Epithelial cell of esophagus (primary cell): ENCODE measurements around the gene LRRC4B.

Experiments
- DNase-seq: peaks from one replicate; pipeline ENCODE4 v3.0.0; 2010; ENCODE audit warnings: low read depth
- H3K4me3 ChIP-seq: 2 replicates; pipeline ENCODE4 v1.5.1; 2011; ENCODE audit warnings: mild to moderate bottlenecking, low read length, control low read depth
- CTCF ChIP-seq: IDR thresholded peaks from 2 replicates; pipeline ENCODE4 v1.5.1; 2011; ENCODE audit warnings: low read depth, mild to moderate bottlenecking, low read length, control low read depth, inconsistent platforms; ENCODE audit not compliant: insufficient read depth; ENCODE audit errors: missing control alignments

Gene LRRC4B

GRCh38 chr19:50507376-50507775 lies 60.9 kb downstream of the LRRC4B start:
- H3K4me3 ChIP-seq: no peak overlapping the region
- no peak for TF ChIP-seq CTCF
- DNase-seq: no peak

- DNase-seq: no peak
- no peak for TF ChIP-seq CTCF
- no peak overlapping the region for H3K4me3 ChIP-seq
These were observed 61.5 kb downstream of the LRRC4B start for GRCh38 chr19:50506700-50507099.

- no peak for DNase-seq
- TF ChIP-seq CTCF: no peak
These were observed 62.2 kb downstream of the LRRC4B start for GRCh38 chr19:50505856-50506611.

GRCh38 chr19:50501568-50502475 lies 66.4 kb downstream of the LRRC4B start:
- TF ChIP-seq CTCF: no peak
- H3K4me3 ChIP-seq: no peak overlapping the region
- DNase-seq: no peak

More at GRCh38 chr19:50505856-50506611, 62.2 kb downstream of the LRRC4B start:
- no peak overlapping the region for H3K4me3 ChIP-seq

GRCh38 chr19:50501186-50501567 lies 67.1 kb downstream of the LRRC4B start:
- no peak for TF ChIP-seq CTCF
- DNase-seq: no peak
- no peak overlapping the region for H3K4me3 ChIP-seq

- no peak for DNase-seq
- no peak overlapping the region for H3K4me3 ChIP-seq
- no peak for TF ChIP-seq CTCF
These were observed 67.5 kb downstream of the LRRC4B start for GRCh38 chr19:50500753-50501151.
